Testis (tissue), 2 donors: ENCODE data around the gene SLC7A14.

Source experiments
- CTCF ChIP-seq, 3 experiments: fragments of 450-650 bp in 2 of 3; fragments of 200-600 bp in 1 of 3; sonication (generic) in 1 of 3; IDR thresholded peaks; one replicate each; pipeline ENCODE4 v1.5.1; 2016 to 2019; ENCODE audit warnings: antibody characterized with exemption in 3 of 3, mild to moderate bottlenecking in 2 of 3, moderate library complexity in 1 of 3
- POLR2A ChIP-seq: fragments of 450-650 bp; IDR thresholded peaks from one replicate; pipeline ENCODE4 v1.6.1; 2017; ENCODE audit warnings: antibody characterized with exemption, mild to moderate bottlenecking, moderate library complexity

GRCh38 chr3:170635385-170635735 is 49.5 kb upstream of the SLC7A14 start:
- TF ChIP-seq CTCF (IDR thresholded peaks at IDR 0.05), result no peak
- no peak for TF ChIP-seq POLR2A
